GM12873 (cell line): ENCODE data around the gene FOXP1.

Source experiments
- TF ChIP-seq, protein P1 (sequence below): IDR thresholded peaks from 2 replicates; pipeline ENCODE4 v1.5.1; 2012; ENCODE audit warnings: low read depth, mild to moderate bottlenecking, moderate library complexity, low read length, control low read depth; ENCODE audit not compliant: insufficient read depth; ENCODE audit errors: missing control alignments

Gene FOXP1

DNA sequence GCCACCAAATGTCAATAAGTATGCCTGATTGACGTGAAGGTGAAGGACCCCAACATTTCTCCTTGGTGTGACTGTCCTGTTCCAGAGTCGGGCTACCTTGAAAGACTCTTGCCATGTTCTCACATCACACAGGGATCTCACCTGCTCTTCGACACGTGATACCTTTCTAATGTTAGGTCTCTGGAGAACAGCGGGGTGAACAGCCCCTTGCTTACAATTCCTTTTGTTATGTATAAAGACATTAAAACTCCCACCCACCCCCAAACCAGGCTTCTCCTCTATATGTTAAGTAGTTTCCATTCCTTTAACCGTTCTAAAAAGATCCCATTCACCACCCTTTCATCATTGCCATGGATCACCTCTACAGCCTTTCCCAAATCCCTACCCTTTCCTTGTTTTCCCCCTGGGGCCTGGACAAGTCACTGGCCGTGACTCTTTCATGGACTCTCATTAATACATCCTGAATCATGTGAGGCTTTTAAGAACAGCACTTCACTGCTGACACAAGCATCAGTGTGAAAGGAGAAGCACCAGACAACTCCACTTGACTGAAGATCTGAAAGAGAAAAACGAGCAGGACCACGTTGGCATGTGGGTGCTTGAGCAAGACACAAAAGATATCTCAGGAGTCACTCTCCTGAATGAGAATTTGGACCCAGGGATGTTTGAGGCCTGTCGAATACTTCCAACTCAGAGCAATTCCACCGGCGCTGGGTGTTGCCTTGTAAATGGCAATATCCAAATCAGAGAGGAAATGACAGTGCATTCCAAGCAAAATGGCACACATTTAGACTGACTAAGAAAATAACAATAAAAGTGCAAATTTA is 115.0 kb downstream of the FOXP1 start:
- TF ChIP-seq, protein P1, sequence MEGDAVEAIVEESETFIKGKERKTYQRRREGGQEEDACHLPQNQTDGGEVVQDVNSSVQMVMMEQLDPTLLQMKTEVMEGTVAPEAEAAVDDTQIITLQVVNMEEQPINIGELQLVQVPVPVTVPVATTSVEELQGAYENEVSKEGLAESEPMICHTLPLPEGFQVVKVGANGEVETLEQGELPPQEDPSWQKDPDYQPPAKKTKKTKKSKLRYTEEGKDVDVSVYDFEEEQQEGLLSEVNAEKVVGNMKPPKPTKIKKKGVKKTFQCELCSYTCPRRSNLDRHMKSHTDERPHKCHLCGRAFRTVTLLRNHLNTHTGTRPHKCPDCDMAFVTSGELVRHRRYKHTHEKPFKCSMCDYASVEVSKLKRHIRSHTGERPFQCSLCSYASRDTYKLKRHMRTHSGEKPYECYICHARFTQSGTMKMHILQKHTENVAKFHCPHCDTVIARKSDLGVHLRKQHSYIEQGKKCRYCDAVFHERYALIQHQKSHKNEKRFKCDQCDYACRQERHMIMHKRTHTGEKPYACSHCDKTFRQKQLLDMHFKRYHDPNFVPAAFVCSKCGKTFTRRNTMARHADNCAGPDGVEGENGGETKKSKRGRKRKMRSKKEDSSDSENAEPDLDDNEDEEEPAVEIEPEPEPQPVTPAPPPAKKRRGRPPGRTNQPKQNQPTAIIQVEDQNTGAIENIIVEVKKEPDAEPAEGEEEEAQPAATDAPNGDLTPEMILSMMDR: no peak

DNA sequence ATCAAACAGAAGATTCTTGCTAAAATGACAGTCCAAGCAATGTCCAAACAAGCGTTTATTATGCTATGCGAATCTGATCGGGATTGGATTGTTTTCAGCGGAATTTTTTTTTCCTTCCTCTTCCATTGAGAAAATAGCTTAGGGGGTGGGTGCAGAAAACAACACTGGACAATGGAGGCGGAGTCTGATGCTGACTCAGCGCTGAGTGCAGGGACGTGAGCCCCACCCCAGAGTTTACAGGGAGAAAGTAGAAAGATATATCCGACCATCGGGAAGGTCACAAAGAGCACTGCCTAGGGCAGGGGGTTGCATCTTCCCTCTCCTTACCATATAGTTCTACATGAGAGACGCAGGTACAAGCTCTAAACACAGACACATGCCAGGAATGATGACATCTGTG is 117.0 kb downstream of the FOXP1 start:
- TF ChIP-seq, protein P1: no peak

DNA sequence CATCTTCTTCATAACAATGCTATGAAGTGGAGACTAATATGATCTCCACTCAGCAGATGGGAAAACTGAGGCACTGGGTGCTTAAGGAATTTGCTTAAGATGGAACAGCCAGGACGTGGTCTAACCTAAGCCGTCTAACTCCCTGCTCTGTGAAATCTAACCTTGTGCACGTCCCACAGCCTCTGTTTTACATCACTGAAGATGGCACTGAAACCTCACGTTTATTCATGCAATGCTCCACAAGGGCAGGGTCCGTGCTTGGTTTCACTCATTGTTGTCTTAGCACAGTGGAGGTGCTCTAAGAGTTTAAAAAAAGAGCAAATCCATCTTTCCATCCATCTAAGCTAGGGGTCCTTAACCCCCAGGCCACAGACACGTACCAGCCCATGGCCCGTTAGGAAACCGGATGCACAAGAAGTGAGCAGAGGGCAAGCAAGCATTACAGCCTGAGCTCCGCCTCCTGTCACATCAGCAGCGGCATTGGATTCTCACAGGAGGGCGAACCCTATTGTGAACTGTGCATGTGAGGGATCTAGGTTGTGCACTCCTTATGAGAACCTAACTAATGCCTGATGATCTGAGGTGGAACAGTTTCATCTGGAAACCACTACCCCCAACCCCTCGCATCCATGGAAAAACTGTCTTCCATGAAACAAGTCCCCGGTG is 118.0 kb downstream of the FOXP1 start:
- TF ChIP-seq, protein P1: no peak

DNA sequence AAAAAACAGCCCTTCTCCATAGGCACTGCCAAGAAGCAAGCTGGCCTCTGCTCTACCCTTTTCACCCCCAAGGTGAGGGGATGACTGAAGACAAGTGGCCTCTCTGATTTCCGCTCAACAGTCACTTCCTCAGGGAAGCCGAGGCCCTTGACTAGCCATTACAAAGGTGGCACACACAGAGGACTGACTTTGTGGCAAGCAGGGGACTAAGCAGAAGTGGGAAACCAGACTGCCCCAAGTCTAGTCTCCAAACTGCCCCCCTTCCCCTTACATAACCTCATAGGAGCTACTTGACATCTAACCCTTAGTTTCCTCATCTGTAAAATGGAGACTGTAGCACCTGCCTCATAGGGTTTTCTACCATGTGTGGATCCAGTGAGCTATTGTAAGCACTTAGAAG is 118.9 kb downstream of the FOXP1 start:
- TF ChIP-seq, protein P1: no peak

DNA sequence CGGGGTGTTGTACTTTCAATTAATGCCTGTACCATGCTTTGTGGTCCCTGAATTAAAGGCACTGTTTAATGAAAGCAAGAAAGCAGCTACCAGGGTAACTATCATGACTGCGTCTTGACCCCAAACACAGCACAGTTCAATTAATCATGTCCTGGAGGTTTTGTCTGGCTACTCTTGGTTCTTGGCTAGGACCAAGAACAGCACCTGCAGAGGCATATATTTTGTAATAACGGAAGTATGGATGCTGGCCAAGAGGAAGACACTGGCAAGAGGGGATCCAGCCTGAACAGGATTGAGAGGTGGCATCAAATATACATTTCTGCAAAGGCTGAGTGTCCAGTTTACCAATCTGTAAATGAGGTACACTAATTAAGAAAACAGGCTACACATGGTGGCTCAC is 119.9 kb downstream of the FOXP1 start:
- TF ChIP-seq, protein P1: no peak

DNA sequence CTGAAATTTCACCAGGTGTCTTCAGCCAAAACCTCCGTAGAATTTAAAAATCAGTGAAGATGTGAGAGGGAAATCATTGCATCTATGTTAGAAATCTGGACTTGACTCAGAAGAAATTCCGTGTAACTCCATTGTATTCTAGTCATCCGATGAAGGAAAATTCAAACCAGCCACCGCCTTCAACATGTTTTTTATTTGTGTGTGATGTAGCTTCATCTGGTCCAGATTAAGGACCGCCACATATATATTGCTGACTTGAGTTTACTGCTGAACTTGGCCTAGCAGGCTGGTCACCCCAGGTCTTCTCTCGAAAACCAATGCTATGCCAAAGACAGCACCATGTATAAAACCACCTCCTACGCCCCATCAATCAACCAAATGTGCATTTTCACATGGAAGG is 120.9 kb downstream of the FOXP1 start:
- TF ChIP-seq, protein P1: no peak

DNA sequence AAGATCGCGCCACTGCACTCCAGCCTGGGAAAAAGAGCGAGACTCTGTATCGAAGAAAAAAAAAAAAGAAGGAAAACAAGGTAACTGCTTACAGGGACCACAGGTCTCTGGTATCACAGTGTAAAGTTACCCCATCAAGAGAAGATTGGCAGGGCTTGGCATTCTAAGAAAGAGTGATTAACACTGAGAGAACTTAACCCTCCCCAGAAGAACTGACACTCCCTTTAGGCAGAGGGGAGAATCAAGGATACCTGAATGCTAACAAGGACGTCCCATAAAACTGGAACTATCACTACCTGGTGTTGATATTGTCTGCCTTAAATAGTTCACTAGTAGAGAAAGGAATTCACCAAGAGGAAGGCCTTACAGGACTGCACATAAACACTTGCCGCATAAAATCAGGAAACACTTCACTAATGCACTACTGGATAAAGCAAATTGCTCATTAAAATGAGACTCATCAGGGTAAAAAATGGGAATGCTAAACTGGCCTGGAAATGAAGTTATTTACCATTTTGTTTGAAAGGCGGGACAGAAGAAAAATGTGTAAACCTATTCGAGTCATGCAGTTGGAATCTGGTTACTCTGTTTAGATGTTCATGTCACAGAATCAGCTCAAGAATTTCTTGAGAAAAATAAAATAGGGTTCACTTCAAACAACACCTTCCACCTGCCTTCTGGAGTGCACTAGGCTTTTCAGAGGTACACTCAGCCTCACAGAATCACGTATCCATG is 121.6 kb downstream of the FOXP1 start:
- TF ChIP-seq, protein P1: no peak
